OCI-LY1 (cell line): ENCODE measurements around the gene LIN7B.

Experiments
- H2AFZ ChIP-seq: fragments of 200-600 bp; sonication (generic), shearing (Covaris generic); 2 replicates; pipeline ENCODE4 v1.6.0; 2014; ENCODE audit warnings: antibody characterized with exemption, mild to moderate bottlenecking, low read length
- H3F3A ChIP-seq: fragments of 200-600 bp; sonication (generic), shearing (Covaris generic); 2 replicates; pipeline ENCODE4 v1.6.0; 2014; ENCODE audit warnings: mild to moderate bottlenecking, antibody characterized with exemption, low read length, moderate library complexity; ENCODE audit not compliant: insufficient read depth
- H3K27ac ChIP-seq: fragments of 200-600 bp; sonication (generic); 2 replicates; pipeline ENCODE4 v1.5.1; 2014; ENCODE audit warnings: low read length, mixed run types, mild to moderate bottlenecking, low read depth; ENCODE audit not compliant: poor library complexity, severe bottlenecking
- H3K27me3 ChIP-seq: fragments of 200-600 bp; sonication (generic); 2 replicates; pipeline ENCODE4 v1.6.0; 2014; ENCODE audit warnings: antibody characterized with exemption, mild to moderate bottlenecking, low read length, moderate library complexity; ENCODE audit not compliant: insufficient read depth
- H3K36me3 ChIP-seq: fragments of 200-600 bp; sonication (generic); 2 replicates; pipeline ENCODE4 v1.6.1; 2014; ENCODE audit warnings: mild to moderate bottlenecking, antibody characterized with exemption, low read length, moderate library complexity, mixed read lengths; ENCODE audit not compliant: insufficient read depth
- H3K4me1 ChIP-seq: fragments of 200-600 bp; sonication (generic); 2 replicates; pipeline ENCODE4 v1.5.1; 2014; ENCODE audit warnings: mild to moderate bottlenecking, low read length, moderate library complexity; ENCODE audit not compliant: insufficient read depth, severe bottlenecking
- H3K4me2 ChIP-seq: fragments of 200-600 bp; sonication (generic), shearing (Covaris generic); 2 replicates; pipeline ENCODE4 v1.6.1; 2014; ENCODE audit warnings: low read length
- H3K4me3 ChIP-seq: fragments of 200-600 bp; sonication (generic); 2 replicates; pipeline ENCODE4 v1.5.1; 2014; ENCODE audit warnings: low read length, low read depth, mild to moderate bottlenecking, mixed read lengths; ENCODE audit not compliant: poor library complexity, severe bottlenecking
- H3K79me2 ChIP-seq: fragments of 200-600 bp; shearing (Covaris generic); 2 replicates; pipeline ENCODE4 v1.6.1; 2016; ENCODE audit warnings: mixed run types, low read length, mixed read lengths; ENCODE audit not compliant: insufficient read depth
- H3K9ac ChIP-seq: fragments of 200-600 bp; sonication (generic), shearing (Covaris generic); 2 replicates; pipeline ENCODE4 v1.6.1; 2014; ENCODE audit warnings: mild to moderate bottlenecking, low read length, mixed read lengths
- H3K9me2 ChIP-seq: fragments of 200-600 bp; sonication (generic), shearing (Covaris generic); 2 replicates; pipeline ENCODE4 v1.6.1; 2014; ENCODE audit warnings: low read depth, mild to moderate bottlenecking, low read length, mixed read lengths
- H3K9me3 ChIP-seq: fragments of 200-600 bp; shearing (Covaris generic); 2 replicates; pipeline ENCODE4 v1.6.1; 2014; ENCODE audit warnings: low read length, mixed read lengths
- H4K20me1 ChIP-seq: fragments of 200-600 bp; sonication (generic), shearing (Covaris generic); 2 replicates; pipeline ENCODE4 v1.6.0; 2016; ENCODE audit warnings: mild to moderate bottlenecking, low read length; ENCODE audit not compliant: insufficient read depth
- CTCF ChIP-seq: fragments of 200-600 bp; sonication (generic), shearing (Covaris generic); IDR thresholded peaks from 2 replicates; pipeline ENCODE4 v1.5.1; 2017; ENCODE audit warnings: mild to moderate bottlenecking, antibody characterized with exemption, low read length, moderate library complexity, mixed read lengths
- EZH2 ChIP-seq: fragments of 200-600 bp; sonication (generic), shearing (Covaris generic); IDR thresholded peaks from 2 replicates; pipeline ENCODE4 v1.8.0; 2017; ENCODE audit warnings: borderline replicate concordance, mixed run types, mild to moderate bottlenecking, antibody characterized with exemption, low read length, moderate library complexity, mixed read lengths

LIN7B gene

GRCh38 chr19:49152119-49152550 lies 38.0 kb downstream of the LIN7B start:
- Histone ChIP-seq H3K79me2 (no peaks in the 10 kb centered on the region), H3K4me1 (peaks cover 24% of the 10 kb centered on the region), H4K20me1 (no peaks in the 10 kb centered on the region), H3K4me3 (no peak overlapping the region), H3F3A (no peaks in the 10 kb centered on the region), H3K9ac (no peak overlapping the region), H3K4me2 (peak overlapping the region; percentile 12; the same call in 1 of the 2 replicates), H3K27ac (no peak overlapping the region), H2AFZ (no peak overlapping the region), H3K9me3 (no peaks in the 10 kb centered on the region), H3K27me3 (no peaks in the 10 kb centered on the region; the same call in 1 of the 2 replicates), H3K36me3 (no peaks in the 10 kb centered on the region), H3K9me2 (no peaks in the 10 kb centered on the region)
- TF ChIP-seq CTCF (no peak), EZH2 (no peak)

GRCh38 chr19:49153167-49153809 lies 39.1 kb downstream of the LIN7B start:
- no peak overlapping the region for H2AFZ ChIP-seq
- H3K4me2 ChIP-seq: no peak overlapping the region
- H3K9me2 ChIP-seq: no peaks in the 10 kb centered on the region
- no peak overlapping the region for H3K27ac ChIP-seq
- H3K9ac ChIP-seq: no peak overlapping the region
- H3K9me3 ChIP-seq: no peaks in the 10 kb centered on the region
- H3K4me3 ChIP-seq: no peak overlapping the region
- TF ChIP-seq EZH2 (no peak), CTCF (no peak)
- H3F3A ChIP-seq: no peaks in the 10 kb centered on the region
- H3K36me3 ChIP-seq: no peaks in the 10 kb centered on the region
- no peaks in the 10 kb centered on the region for H4K20me1 ChIP-seq
- no peaks in the 10 kb centered on the region; the same call in 1 of the 2 replicates for H3K27me3 ChIP-seq
- no peaks in the 10 kb centered on the region for H3K79me2 ChIP-seq
- peaks cover 24% of the 10 kb centered on the region for H3K4me1 ChIP-seq

GRCh38 chr19:49154279-49154678 lies 40.1 kb downstream of the LIN7B start:
- Histone ChIP-seq H3K9ac (no peak overlapping the region), H3K4me2 (no peak overlapping the region), H3K79me2 (no peaks in the 10 kb centered on the region), H3K27ac (no peak overlapping the region), H3K27me3 (peaks cover 3% of the 10 kb centered on the region; the same call in 1 of the 2 replicates), H3K36me3 (no peaks in the 10 kb centered on the region), H2AFZ (no peak overlapping the region), H4K20me1 (no peaks in the 10 kb centered on the region), H3K9me2 (no peaks in the 10 kb centered on the region), H3K4me1 (peaks cover 23% of the 10 kb centered on the region), H3K4me3 (no peak overlapping the region), H3F3A (no peaks in the 10 kb centered on the region), H3K9me3 (no peaks in the 10 kb centered on the region)
- no peak for TF ChIP-seq CTCF
- TF ChIP-seq EZH2: no peak
